Activated T-cell treated with anti-CD3 and anti-CD28 coated beads for 4 hours (primary cell): Measurements from ENCODE around the gene RRP15.
"Not testable (repeated sequence)": the region's sequence is repeated elsewhere in the genome, so short reads cannot be mapped to it uniquely, and the experiment has no call there.

Experiments used
- DNase-seq: peaks from one replicate; pipeline ENCODE4 v3.0.0-alpha.2; 2020

Gene RRP15

GRCh38 chr1:218297867-218298266 is 12.8 kb downstream of the RRP15 start:
- DNase-seq: no peak

DNA sequence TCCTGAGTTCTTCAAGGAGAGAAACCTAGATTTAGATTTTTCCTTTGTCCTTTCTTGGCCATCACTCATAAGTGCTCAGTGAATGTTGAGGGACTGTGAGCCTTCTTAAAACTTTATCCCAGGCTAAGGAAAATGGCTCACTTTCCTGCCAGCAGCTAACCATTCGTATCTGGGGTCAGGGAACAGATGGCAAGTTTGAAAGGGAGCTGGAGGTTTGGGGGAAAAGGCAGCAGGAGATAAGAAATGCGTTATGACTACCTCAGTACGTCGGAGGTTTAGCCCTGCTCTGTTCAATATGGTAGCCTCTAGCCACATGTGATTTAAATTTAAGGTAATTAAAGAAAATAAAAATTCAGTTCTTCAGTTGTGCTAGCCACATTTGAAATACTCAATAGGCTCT is 13.3 kb downstream of the RRP15 start:
- no peak for DNase-seq

DNA sequence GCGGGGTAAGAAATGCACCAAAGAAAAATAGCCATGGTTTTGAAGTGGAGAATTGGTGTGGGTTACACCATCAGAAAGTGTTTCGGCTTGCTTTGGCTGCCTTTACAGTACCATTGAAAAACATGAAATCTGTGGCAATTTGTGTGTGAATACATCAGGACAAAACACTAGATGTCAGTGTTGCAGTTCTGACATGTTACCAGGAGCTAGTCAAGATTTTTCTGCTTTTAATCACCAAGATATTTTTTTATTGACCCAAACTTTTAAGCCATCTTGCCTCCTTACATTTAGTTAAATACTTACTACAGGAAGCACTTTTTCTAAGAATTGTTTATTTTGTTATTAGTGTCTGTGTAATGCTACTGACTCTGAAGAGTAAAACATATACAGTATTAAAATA is 14.3 kb downstream of the RRP15 start:
- no peak for DNase-seq

DNA sequence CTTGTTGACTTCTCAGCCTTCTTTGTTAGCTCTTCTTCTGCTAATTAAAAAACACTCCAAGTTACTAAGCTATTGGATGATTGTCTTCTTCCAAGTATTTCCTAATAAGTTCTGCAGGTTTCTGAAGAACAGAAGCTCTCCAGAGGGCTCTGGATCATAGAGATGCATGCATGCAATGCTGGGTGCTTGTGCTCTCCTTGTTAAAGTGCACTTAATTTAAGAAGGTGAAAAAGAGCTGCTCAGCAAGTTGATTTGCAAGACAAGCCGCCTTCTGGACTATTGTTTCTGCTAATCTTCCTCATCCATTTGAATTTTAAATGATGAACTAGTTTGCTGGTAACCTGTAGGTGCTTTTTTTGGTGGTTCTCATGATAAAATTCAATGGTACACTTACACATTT is 16.1 kb downstream of the RRP15 start:
- DNase-seq: no peak

GRCh38 chr1:218302155-218302554 is 17.1 kb downstream of the RRP15 start:
- no peak for DNase-seq

DNA sequence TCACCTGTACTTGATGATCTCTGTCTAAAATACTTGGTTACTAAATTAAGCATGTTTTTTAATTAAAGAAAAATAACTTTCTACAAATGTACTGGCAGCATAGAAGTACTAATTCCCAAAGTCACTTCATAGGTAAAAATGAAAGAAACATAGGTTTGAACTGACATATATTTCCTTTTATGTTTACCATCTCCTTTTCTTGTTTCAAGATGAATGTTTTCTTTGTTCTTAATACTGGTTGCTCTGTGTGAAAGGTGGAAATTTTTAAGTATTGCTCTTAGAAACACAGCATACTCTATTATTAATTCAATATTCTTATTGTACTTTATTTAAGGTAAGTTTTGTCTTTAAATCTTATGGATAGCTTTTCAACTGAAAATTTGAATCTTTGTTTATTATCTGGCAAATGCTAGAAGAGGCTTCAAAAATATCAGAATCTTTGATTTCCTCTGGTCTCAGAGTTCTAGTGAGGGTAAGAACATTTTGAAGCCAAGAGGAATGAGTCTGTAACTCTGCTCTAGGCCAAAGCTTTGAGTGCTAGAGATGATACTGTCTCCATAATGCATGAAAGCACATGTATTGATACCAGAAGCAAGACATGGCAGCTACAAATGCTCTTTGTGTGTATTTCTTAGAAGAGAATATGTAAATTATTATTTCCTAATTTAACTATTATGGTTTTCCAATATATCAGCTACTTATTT is 18.2 kb downstream of the RRP15 start:
- DNase-seq: no peak

DNA sequence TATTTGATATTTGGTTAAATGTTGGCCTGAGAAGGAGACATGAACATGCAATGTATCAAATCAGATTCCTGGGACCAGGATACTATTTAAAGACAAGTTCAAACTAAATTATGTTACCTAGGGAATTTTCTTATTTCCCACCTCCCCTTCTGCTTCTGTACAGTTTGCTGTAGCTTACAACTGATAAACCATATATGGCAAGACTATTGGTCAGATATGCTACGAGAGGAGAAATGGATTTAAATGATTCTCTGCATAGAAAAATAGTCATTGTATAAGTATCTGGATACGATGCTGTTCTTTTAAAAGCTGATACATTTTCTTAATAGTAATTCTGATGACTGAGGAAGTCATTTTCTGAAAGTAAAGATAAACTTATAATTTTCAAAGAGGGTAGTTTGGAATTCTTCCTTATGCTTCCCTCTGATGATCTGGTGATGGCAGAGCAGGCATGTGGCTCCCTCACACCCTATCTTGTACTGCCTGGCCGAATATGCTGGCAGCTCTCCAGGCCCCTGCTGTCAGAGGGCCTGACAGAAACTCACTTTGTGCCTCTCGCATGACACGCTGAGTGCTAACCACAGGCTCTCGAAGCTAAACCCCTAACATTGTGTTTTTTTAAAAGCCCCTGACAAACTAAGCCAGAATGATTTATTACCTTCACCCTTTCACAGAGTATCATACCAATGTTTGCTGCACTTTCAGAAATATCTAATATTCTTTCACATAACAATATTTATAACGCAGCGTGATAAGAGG is 19.4 kb downstream of the RRP15 start:
- no peak for DNase-seq

DNA sequence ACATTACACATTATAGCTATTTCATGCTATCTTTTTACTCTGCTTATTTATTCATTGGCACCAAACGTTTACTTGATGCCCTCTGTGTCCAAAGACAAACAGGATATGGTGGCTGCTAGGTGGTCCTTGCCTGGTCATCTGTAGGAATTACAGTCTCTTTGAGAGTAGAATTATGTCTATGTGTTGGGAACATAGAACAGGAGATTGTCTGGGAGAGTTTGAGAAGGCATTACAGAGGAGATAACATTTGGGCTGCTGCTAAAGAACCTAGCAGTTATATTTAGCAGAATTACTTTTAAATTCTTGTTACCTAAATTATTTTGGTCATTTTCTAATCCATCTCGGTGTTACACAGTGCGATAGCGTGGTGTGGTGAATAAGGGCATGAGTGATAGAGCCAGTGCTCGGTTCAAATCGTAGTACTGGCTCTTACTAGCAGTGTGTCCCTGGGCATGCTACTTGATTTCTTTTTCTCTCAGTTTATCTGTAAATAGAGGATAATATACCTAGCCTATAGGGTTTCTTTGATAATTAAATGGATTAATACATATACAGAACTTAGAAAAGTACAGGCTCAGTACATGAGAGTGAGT is 20.5 kb downstream of the RRP15 start:
- no peak for DNase-seq

GRCh38 chr1:218312509-218312908 is 27.4 kb downstream of the RRP15 start:
- DNase-seq: no peak

GRCh38 chr1:218314316-218314715 is 29.2 kb downstream of the RRP15 start:
- no peak for DNase-seq

DNA sequence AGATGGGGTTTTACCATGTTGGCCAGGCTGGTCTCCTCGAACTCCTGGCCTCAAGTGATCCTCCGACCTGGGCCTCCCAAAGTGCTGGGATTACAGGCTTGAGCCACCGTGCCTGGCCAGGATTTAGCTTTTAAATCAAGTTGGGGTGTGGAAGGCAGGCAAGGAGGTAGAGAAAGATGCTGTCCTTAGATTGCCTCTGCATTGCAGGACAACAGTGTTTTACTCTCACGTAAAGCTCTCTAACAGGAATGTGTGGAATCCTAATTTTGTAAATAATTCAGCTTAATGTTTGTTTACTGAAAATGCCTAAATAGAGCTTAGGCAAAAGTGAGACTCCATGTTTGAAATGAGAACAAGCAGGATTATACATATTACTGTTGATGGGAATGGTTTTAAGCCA is 30.5 kb downstream of the RRP15 start:
- no peak for DNase-seq

- no peak for DNase-seq
Observed at GRCh38 chr1:218317061-218317460, 32.0 kb downstream of the RRP15 start.

- not testable (repeated sequence) for DNase-seq
Observed at GRCh38 chr1:218320182-218320581, 35.1 kb downstream of the RRP15 start.

- no peak for DNase-seq
Observed at GRCh38 chr1:218322762-218323161, 37.7 kb downstream of the RRP15 start.

- DNase-seq: no peak
Observed at GRCh38 chr1:218323568-218324225, 38.6 kb downstream of the RRP15 start.

GRCh38 chr1:218324226-218324580 is 39.1 kb downstream of the RRP15 start:
- DNase-seq: no peak

DNA sequence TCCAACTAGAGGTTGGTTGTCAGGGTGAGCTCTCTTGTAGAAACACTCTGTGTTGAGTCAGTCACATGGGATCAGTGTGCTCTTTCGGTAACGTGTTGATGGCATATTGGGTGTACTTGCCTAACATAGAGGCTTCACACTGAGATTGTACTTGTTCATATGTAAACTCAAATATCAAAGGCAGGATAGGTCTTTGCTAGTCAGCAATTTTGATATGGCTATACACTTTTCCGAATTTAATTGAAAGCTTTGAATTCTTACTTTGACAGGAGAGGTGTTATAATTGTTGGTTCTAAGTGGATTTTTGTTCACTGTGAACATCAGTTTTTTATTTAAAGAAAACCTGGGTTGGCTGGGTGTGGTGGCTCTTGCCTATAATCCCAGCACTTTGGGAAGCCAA is 43.7 kb downstream of the RRP15 start:
- no peak for DNase-seq

- no peak for DNase-seq
Observed at GRCh38 chr1:218330043-218330623, 45.0 kb downstream of the RRP15 start.

DNA sequence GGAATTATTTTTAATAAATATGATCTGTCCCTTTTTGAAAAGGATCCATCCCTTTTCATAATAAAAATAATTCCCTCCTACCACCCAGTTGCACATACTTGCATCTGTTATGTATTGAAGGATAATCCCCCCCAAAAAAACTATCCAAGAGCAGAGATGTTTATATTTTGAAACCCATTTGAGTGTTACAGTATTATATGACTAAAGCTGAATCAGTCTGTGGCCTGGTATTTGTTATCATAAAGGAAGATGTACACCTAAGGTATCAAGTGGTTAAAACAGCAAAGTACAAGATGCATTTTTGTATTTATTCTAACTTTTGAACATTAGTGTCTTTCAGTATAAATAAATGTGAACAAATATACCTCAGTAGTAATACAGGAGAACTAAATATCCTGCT is 47.3 kb downstream of the RRP15 start:
- no peak for DNase-seq

GRCh38 chr1:218336328-218336727 is 51.2 kb downstream of the RRP15 start:
- DNase-seq: no peak

DNA sequence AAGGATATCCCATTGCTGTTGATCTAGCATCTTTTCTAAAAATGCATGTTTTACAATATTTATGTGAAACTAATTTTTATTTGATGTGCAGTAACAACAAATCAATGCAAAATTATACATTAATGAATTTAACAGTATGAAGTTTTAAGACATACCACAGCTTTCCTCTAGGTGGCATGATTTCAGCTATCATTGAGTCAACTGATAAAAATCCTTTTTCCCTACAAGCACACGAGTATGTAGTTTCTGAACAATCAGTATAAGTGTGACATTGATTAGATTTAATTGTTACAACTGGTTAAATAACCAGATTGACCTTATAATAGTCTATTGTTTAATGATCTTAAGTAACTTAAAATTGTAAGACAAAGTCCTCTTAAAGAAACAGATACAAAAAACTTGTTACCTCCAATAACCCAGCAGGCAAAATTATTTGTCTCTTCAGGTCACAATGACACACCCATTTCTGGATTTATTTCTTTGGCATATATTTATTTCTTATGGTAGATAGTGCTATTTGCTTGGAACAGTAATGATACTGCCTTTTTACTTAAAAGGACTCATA is 54.3 kb downstream of the RRP15 start:
- DNase-seq: no peak

DNA sequence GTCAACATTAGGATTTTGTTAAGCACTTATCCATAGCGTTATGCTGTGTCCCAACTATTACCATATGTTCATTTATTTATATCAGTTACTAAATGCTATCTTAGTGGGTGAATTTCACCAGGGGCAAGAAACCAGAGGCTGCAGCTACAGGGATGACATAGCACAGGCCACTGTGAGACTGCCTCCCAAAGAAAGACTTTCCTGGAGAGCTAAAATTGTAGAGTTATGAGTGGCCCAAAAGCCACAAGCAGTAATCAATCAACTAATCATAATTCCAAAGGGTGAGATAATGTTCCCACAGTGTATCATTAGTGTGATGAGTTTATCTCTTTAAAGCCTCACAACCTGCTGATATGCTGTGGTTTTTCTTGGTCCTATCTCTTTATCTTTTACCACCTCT is 56.2 kb downstream of the RRP15 start:
- DNase-seq: no peak

DNA sequence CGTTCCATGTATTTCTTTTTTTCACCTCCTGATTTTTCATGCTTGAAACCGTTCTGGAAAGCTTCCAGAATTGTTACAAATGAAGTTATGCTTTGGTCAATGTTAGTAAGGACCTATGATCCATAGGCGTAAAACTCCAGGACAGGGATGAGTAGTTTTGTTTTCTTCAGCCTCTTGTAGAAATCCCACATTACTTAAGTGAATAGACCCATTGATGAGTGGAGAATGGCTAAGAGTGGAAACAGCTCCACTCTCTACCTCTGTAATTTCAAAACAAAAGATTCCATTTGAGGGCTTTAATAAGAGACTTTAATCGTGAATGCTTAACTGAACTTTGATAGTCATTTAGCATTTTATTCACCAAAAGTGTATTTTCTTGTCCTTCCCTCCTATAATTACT is 57.0 kb downstream of the RRP15 start:
- DNase-seq: no peak
